GM10266 (cell line): ENCODE results near the gene BBS9.
"Not testable (repeated sequence)": the region's sequence is repeated elsewhere in the genome, so short reads cannot be mapped to it uniquely, and the experiment has no call there.

Experiments used
- DNase-seq: peaks from one replicate; pipeline ENCODE4 v3.0.0; 2012; ENCODE audit errors: extremely low spot score
- CTCF ChIP-seq: IDR thresholded peaks from 2 replicates; pipeline ENCODE4 v1.5.1; 2012; ENCODE audit warnings: mild to moderate bottlenecking, low read depth; ENCODE audit not compliant: control insufficient read depth, insufficient read depth; ENCODE audit errors: missing control alignments

BBS9 gene

GRCh38 chr7:33299425-33299824 is 170.1 kb downstream of the BBS9 start:
- DNase-seq = no peak
- no peak for TF ChIP-seq CTCF

- no peak for DNase-seq
- TF ChIP-seq CTCF = no peak
These were observed 170.8 kb downstream of the BBS9 start for GRCh38 chr7:33300131-33300530.

GRCh38 chr7:33300742-33301141 is 171.4 kb downstream of the BBS9 start:
- no peak for DNase-seq
- no peak for TF ChIP-seq CTCF

- DNase-seq = not testable (repeated sequence)
These were observed 174.7 kb downstream of the BBS9 start for GRCh38 chr7:33303978-33304557.

- no peak for TF ChIP-seq CTCF
- DNase-seq = no peak
These were observed 177.8 kb downstream of the BBS9 start for GRCh38 chr7:33307205-33307604.

- TF ChIP-seq CTCF = no peak
These were observed 181.2 kb downstream of the BBS9 start for GRCh38 chr7:33310546-33310945.

GRCh38 chr7:33325754-33326484 is 196.6 kb downstream of the BBS9 start:
- TF ChIP-seq CTCF = no peak
- DNase-seq = no peak

More at GRCh38 chr7:33310546-33310945, 181.2 kb downstream of the BBS9 start:
- no peak for DNase-seq
